Measurements from ENCODE around the gene P3H2. TPM values are rescaled to one million over a fixed set of nuclear protein-coding genes. Genes with fewer than 3 reads are reported as not detected.

P3H2 gene
- total RNA-seq, 4 donors from 2014 or later, result 2.7 to 17.9 (median 12.9) TPM

DNA sequence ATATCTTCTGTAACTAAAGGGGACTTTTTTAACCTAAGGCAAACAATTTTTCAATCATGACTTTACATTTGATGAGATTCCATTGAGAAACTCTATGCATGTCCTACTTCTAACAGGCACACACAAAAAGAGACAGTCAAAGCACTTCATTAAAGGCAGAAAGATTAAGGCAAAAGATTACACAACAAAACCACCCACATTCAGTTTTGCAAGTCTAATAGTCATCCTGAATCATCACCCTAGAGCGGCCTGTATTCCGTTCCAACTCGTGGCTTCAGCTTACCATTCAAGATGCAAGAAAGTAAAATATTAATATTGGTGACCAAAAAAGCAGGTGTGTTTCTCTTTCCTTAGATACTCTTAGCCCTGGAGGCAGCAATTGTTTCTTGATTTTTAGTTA lies 205.9 kb downstream of the P3H2 start:
- Histone ChIP-seq H3K27me3 (no peaks in the 10 kb centered on the region), H3K36me3 (no peaks in the 10 kb centered on the region), H3K9me3 (no peaks in the 10 kb centered on the region), H3K27ac (no peak overlapping the region), H3K4me1 (no peaks in the 10 kb centered on the region), H3K4me3 (no peak overlapping the region)
- DNase-seq (ENCODE audit: low spot score in 2 of 2), result peak in 1 of 2 donors; percentile 9
- WGBS, 2 donors, result 62 to 67% methylated on average over 3 of the region's 3 CpGs
- no peak for TF ChIP-seq EP300 (IDR thresholded peaks at IDR 0.05)
- TF ChIP-seq, protein P1, sequence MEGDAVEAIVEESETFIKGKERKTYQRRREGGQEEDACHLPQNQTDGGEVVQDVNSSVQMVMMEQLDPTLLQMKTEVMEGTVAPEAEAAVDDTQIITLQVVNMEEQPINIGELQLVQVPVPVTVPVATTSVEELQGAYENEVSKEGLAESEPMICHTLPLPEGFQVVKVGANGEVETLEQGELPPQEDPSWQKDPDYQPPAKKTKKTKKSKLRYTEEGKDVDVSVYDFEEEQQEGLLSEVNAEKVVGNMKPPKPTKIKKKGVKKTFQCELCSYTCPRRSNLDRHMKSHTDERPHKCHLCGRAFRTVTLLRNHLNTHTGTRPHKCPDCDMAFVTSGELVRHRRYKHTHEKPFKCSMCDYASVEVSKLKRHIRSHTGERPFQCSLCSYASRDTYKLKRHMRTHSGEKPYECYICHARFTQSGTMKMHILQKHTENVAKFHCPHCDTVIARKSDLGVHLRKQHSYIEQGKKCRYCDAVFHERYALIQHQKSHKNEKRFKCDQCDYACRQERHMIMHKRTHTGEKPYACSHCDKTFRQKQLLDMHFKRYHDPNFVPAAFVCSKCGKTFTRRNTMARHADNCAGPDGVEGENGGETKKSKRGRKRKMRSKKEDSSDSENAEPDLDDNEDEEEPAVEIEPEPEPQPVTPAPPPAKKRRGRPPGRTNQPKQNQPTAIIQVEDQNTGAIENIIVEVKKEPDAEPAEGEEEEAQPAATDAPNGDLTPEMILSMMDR (IDR thresholded peaks at IDR 0.05), result no peak

- no peak for TF ChIP-seq EP300 (IDR thresholded peaks at IDR 0.05)
- TF ChIP-seq POLR2A (IDR thresholded peaks at IDR 0.05), result no peak
- TF ChIP-seq, protein P1 (IDR thresholded peaks at IDR 0.05), result no peak
- WGBS, 2 donors, result 62 to 64% methylated on average over 1 of the region's 1 CpG
- H3K4me1 ChIP-seq, result no peaks in the 10 kb centered on the region
- H3K9me3 ChIP-seq, result no peaks in the 10 kb centered on the region
- no peaks in the 10 kb centered on the region for H3K27me3 ChIP-seq
- no peaks in the 10 kb centered on the region for H3K36me3 ChIP-seq
- no peak for DNase-seq (ENCODE audit: low spot score in 2 of 2)
- H3K27ac ChIP-seq, result no peak overlapping the region
- H3K4me3 ChIP-seq, result no peak overlapping the region
Measured at GRCh38 chr3:189911001-189911400, 209.7 kb downstream of the P3H2 start.

DNA sequence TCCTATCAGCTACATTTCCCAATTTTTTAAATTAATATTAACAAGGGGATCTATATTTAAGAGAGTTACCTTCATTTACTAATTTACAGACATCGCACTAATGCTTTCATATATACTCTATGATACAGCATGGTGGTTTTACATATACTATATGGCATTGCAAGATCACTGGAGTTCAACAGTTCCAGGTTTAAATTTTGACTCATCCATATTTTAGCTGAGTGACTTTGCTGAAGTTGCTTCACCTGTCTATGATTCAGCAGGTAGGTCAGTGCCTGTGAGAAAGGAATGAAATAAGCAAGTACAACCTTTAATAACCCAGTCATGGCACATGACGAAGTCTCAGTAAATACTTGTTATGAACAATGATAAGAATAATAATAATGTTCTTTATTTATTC lies 211.1 kb downstream of the P3H2 start:
- DNase-seq (ENCODE audit: low spot score in 2 of 2), result no peak
- Histone ChIP-seq H3K36me3 (no peaks in the 10 kb centered on the region), H3K27ac (no peak overlapping the region), H3K4me1 (no peaks in the 10 kb centered on the region), H3K9me3 (no peaks in the 10 kb centered on the region), H3K27me3 (no peaks in the 10 kb centered on the region), H3K4me3 (no peak overlapping the region)
- TF ChIP-seq, protein P1 (IDR thresholded peaks at IDR 0.05), result no peak
- TF ChIP-seq EP300 (IDR thresholded peaks at IDR 0.05) (no peak), POLR2A (IDR thresholded peaks at IDR 0.05) (no peak)
- 95 to 98% methylated on average over 2 of the region's 2 CpGs for WGBS, 2 donors

- 84 to 86% methylated on average over 3 of the region's 3 CpGs for WGBS, 2 donors
- TF ChIP-seq EP300 (IDR thresholded peaks at IDR 0.05), result no peak
- TF ChIP-seq, protein P1 (IDR thresholded peaks at IDR 0.05), result no peak
- no peak for TF ChIP-seq POLR2A (IDR thresholded peaks at IDR 0.05)
Measured at GRCh38 chr3:189909139-189909538, 211.6 kb downstream of the P3H2 start.

GRCh38 chr3:189908646-189909045 lies 212.1 kb downstream of the P3H2 start:
- no peak overlapping the region for H3K4me3 ChIP-seq
- H3K4me1 ChIP-seq, result no peaks in the 10 kb centered on the region
- no peak for DNase-seq (ENCODE audit: low spot score in 2 of 2)
- no peak overlapping the region for H3K27ac ChIP-seq
- no peaks in the 10 kb centered on the region for H3K36me3 ChIP-seq
- H3K27me3 ChIP-seq, result no peaks in the 10 kb centered on the region
- no peaks in the 10 kb centered on the region for H3K9me3 ChIP-seq
- TF ChIP-seq POLR2A (IDR thresholded peaks at IDR 0.05), result no peak
- TF ChIP-seq EP300 (IDR thresholded peaks at IDR 0.05), result no peak
- TF ChIP-seq, protein P1 (IDR thresholded peaks at IDR 0.05), result no peak

More at GRCh38 chr3:189909139-189909538, 211.6 kb downstream of the P3H2 start:
- H3K36me3 ChIP-seq, result no peaks in the 10 kb centered on the region
- no peak overlapping the region for H3K27ac ChIP-seq
- no peaks in the 10 kb centered on the region for H3K4me1 ChIP-seq
- no peak overlapping the region for H3K4me3 ChIP-seq
- no peaks in the 10 kb centered on the region for H3K27me3 ChIP-seq
- DNase-seq (ENCODE audit: low spot score in 2 of 2), result no peak
- H3K9me3 ChIP-seq, result no peaks in the 10 kb centered on the region
